ENCODE data around the gene CANT1. TPM values are rescaled to one million over a fixed set of nuclear protein-coding genes. Genes with fewer than 3 reads are reported as not detected.
A peak's percentile ranks its signal among the peaks of the same experiment; 100 is the strongest.

The CANT1 gene
- total RNA-seq, 1 donor from 2014 or later = 72.1 TPM

GRCh38 chr17:78973196-78973595 is 36.4 kb downstream of the CANT1 start:
- Mint-ChIP-seq H3K27me3 (ENCODE audit: low read depth, unreplicated experiment) (peaks cover 3% of the 10 kb centered on the region), H3K27ac (ENCODE audit: unreplicated experiment) (no peak overlapping the region), H3K36me3 (ENCODE audit: low read depth, unreplicated experiment) (peaks cover 13% of the 10 kb centered on the region), H3K4me1 (ENCODE audit: low read depth, unreplicated experiment) (peaks cover 5% of the 10 kb centered on the region), H3K9me3 (ENCODE audit: unreplicated experiment) (no peaks in the 10 kb centered on the region), H3K4me3 (ENCODE audit: unreplicated experiment) (no peak overlapping the region)
- no peaks in the 10 kb centered on the region for H3K36me3 ChIP-seq (ENCODE audit: insufficient read depth, low read length)
- FAIRE-seq = no peak
- H3K4me1 ChIP-seq (ENCODE audit: insufficient read depth, low read length) = peaks cover 16% of the 10 kb centered on the region
- peaks cover 20% of the 10 kb centered on the region for H4K20me1 ChIP-seq (ENCODE audit: insufficient read depth, low read length)
- no peak overlapping the region for H2AFZ ChIP-seq (ENCODE audit: low read depth, low read length)
- H3K9me3 ChIP-seq (ENCODE audit: insufficient read depth, low read depth, low read length) = no peaks in the 10 kb centered on the region
- H3K79me2 ChIP-seq (ENCODE audit: insufficient read depth, low read length) = peaks cover 14% of the 10 kb centered on the region
- no peaks in the 10 kb centered on the region for H3K27me3 ChIP-seq (ENCODE audit: insufficient read depth, low read length)
- no peak overlapping the region for H3K4me3 ChIP-seq (ENCODE audit: insufficient read depth, low read depth, low read length)
- no peak for DNase-seq (ENCODE audit: low read depth)
- H3K27ac ChIP-seq (ENCODE audit: low read depth, low read length) = no peak overlapping the region
- no peak overlapping the region for H3K9ac ChIP-seq (ENCODE audit: low read length)
- no peak for TF ChIP-seq EZH2 (IDR thresholded peaks at IDR 0.05; ENCODE audit: insufficient read depth, low read length)
- TF ChIP-seq, protein P1, sequence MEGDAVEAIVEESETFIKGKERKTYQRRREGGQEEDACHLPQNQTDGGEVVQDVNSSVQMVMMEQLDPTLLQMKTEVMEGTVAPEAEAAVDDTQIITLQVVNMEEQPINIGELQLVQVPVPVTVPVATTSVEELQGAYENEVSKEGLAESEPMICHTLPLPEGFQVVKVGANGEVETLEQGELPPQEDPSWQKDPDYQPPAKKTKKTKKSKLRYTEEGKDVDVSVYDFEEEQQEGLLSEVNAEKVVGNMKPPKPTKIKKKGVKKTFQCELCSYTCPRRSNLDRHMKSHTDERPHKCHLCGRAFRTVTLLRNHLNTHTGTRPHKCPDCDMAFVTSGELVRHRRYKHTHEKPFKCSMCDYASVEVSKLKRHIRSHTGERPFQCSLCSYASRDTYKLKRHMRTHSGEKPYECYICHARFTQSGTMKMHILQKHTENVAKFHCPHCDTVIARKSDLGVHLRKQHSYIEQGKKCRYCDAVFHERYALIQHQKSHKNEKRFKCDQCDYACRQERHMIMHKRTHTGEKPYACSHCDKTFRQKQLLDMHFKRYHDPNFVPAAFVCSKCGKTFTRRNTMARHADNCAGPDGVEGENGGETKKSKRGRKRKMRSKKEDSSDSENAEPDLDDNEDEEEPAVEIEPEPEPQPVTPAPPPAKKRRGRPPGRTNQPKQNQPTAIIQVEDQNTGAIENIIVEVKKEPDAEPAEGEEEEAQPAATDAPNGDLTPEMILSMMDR (IDR thresholded peaks at IDR 0.05; ENCODE audit: insufficient read depth, low read depth, low read length) = no peak
- no peak overlapping the region for H3K4me2 ChIP-seq (ENCODE audit: low read length)

GRCh38 chr17:78972507-78973105 is 37.0 kb downstream of the CANT1 start:
- peaks cover 8% of the 10 kb centered on the region for H3K79me2 ChIP-seq (ENCODE audit: insufficient read depth, low read length)
- H4K20me1 ChIP-seq (ENCODE audit: insufficient read depth, low read length) = peaks cover 20% of the 10 kb centered on the region
- H3K27ac ChIP-seq (ENCODE audit: low read depth, low read length) = no peak overlapping the region
- no peak overlapping the region for H3K4me2 ChIP-seq (ENCODE audit: low read length)
- no peaks in the 10 kb centered on the region for H3K36me3 ChIP-seq (ENCODE audit: insufficient read depth, low read length)
- DNase-seq (ENCODE audit: low read depth) (no peak), FAIRE-seq (no peak)
- H3K4me1 ChIP-seq (ENCODE audit: insufficient read depth, low read length) = peaks cover 14% of the 10 kb centered on the region
- no peaks in the 10 kb centered on the region for H3K9me3 Mint-ChIP-seq (ENCODE audit: unreplicated experiment)
- H3K9me3 ChIP-seq (ENCODE audit: insufficient read depth, low read depth, low read length) = no peaks in the 10 kb centered on the region
- H3K4me3 Mint-ChIP-seq (ENCODE audit: unreplicated experiment) = no peak overlapping the region
- no peak overlapping the region for H2AFZ ChIP-seq (ENCODE audit: low read depth, low read length)
- H3K9ac ChIP-seq (ENCODE audit: low read length) = no peak overlapping the region
- peaks cover 16% of the 10 kb centered on the region for H3K36me3 Mint-ChIP-seq (ENCODE audit: low read depth, unreplicated experiment)
- no peak overlapping the region for H3K4me3 ChIP-seq (ENCODE audit: insufficient read depth, low read depth, low read length)
- no peak for TF ChIP-seq EZH2 (IDR thresholded peaks at IDR 0.05; ENCODE audit: insufficient read depth, low read length)
- TF ChIP-seq, protein P1 (IDR thresholded peaks at IDR 0.05; ENCODE audit: insufficient read depth, low read depth, low read length) = no peak
- peaks cover 5% of the 10 kb centered on the region for H3K4me1 Mint-ChIP-seq (ENCODE audit: low read depth, unreplicated experiment)
- H3K27me3 ChIP-seq (ENCODE audit: insufficient read depth, low read length) = no peaks in the 10 kb centered on the region
- H3K27me3 Mint-ChIP-seq (ENCODE audit: low read depth, unreplicated experiment) = peaks cover 3% of the 10 kb centered on the region
- H3K27ac Mint-ChIP-seq (ENCODE audit: unreplicated experiment) = no peak overlapping the region

GRCh38 chr17:78971756-78972506 is 37.6 kb downstream of the CANT1 start:
- H3K27ac Mint-ChIP-seq (ENCODE audit: unreplicated experiment) = no peak overlapping the region
- Histone ChIP-seq H3K36me3 (ENCODE audit: insufficient read depth, low read length) (no peaks in the 10 kb centered on the region), H3K27ac (ENCODE audit: low read depth, low read length) (no peak overlapping the region), H3K4me1 (ENCODE audit: insufficient read depth, low read length) (peaks cover 11% of the 10 kb centered on the region), H3K79me2 (ENCODE audit: insufficient read depth, low read length) (peaks cover 3% of the 10 kb centered on the region), H2AFZ (ENCODE audit: low read depth, low read length) (peak overlapping the region; percentile 57), H3K4me2 (ENCODE audit: low read length) (peak overlapping the region; percentile 43), H3K9ac (ENCODE audit: low read length) (no peak overlapping the region), H3K9me3 (ENCODE audit: insufficient read depth, low read depth, low read length) (no peaks in the 10 kb centered on the region), H3K4me3 (ENCODE audit: insufficient read depth, low read depth, low read length) (no peak overlapping the region), H3K27me3 (ENCODE audit: insufficient read depth, low read length) (no peaks in the 10 kb centered on the region), H4K20me1 (ENCODE audit: insufficient read depth, low read length) (peaks cover 20% of the 10 kb centered on the region)
- H3K9me3 Mint-ChIP-seq (ENCODE audit: unreplicated experiment) = no peaks in the 10 kb centered on the region
- peaks cover 5% of the 10 kb centered on the region for H3K4me1 Mint-ChIP-seq (ENCODE audit: low read depth, unreplicated experiment)
- H3K36me3 Mint-ChIP-seq (ENCODE audit: low read depth, unreplicated experiment) = peaks cover 18% of the 10 kb centered on the region
- no peak for DNase-seq (ENCODE audit: low read depth)
- no peak overlapping the region for H3K4me3 Mint-ChIP-seq (ENCODE audit: unreplicated experiment)
- TF ChIP-seq, protein P1 (IDR thresholded peaks at IDR 0.05; ENCODE audit: insufficient read depth, low read depth, low read length) = no peak
- no peak for TF ChIP-seq EZH2 (IDR thresholded peaks at IDR 0.05; ENCODE audit: insufficient read depth, low read length)
- peaks cover 3% of the 10 kb centered on the region for H3K27me3 Mint-ChIP-seq (ENCODE audit: low read depth, unreplicated experiment)
- no peak for FAIRE-seq

Measured in astrocyte (in vitro differentiated cells and primary cell).